Measurements from ENCODE around the gene TBC1D22B.
"Not testable (repeated sequence)": the region's sequence is repeated elsewhere in the genome, so short reads cannot be mapped to it uniquely, and the experiment has no call there.

The TBC1D22B gene

GRCh38 chr6:37338317-37338716 is 80.7 kb downstream of the TBC1D22B start:
- not testable (repeated sequence) for H3K27me3 ChIP-seq (ENCODE audit: control insufficient read depth in 2 of 2, insufficient read depth in 2 of 2, low read length in 2 of 2); H3K4me1 ChIP-seq (ENCODE audit: control insufficient read depth in 2 of 2, insufficient read depth in 2 of 2, low read length in 2 of 2); H3K27ac ChIP-seq (ENCODE audit: low read depth in 2 of 2, low read length in 2 of 2); H3K9ac ChIP-seq (ENCODE audit: low read depth in 1 of 2, low read length in 2 of 2); H3K4me3 ChIP-seq (ENCODE audit: low read length in 2 of 2); H3K9me3 ChIP-seq (ENCODE audit: control insufficient read depth in 2 of 2, low read length in 2 of 2); H3K36me3 ChIP-seq (ENCODE audit: control insufficient read depth in 2 of 2, insufficient read depth in 2 of 2, low read length in 2 of 2)

- Histone ChIP-seq H3K4me3 (ENCODE audit: low read length in 2 of 2) (no peak overlapping the region), H3K27me3 (ENCODE audit: control insufficient read depth in 2 of 2, insufficient read depth in 2 of 2, low read length in 2 of 2) (no peaks in the 10 kb centered on the region), H3K4me1 (ENCODE audit: control insufficient read depth in 2 of 2, insufficient read depth in 2 of 2, low read length in 2 of 2) (no peaks in the 10 kb centered on the region), H3K9ac (ENCODE audit: low read depth in 1 of 2, low read length in 2 of 2) (no peak overlapping the region), H3K36me3 (ENCODE audit: control insufficient read depth in 2 of 2, insufficient read depth in 2 of 2, low read length in 2 of 2) (no peaks in the 10 kb centered on the region), H3K9me3 (ENCODE audit: control insufficient read depth in 2 of 2, low read length in 2 of 2) (no peaks in the 10 kb centered on the region), H3K27ac (ENCODE audit: low read depth in 2 of 2, low read length in 2 of 2) (no peak overlapping the region)
These were observed 81.2 kb downstream of the TBC1D22B start for GRCh38 chr6:37338745-37339255.

- Histone ChIP-seq H3K27me3 (ENCODE audit: control insufficient read depth in 2 of 2, insufficient read depth in 2 of 2, low read length in 2 of 2) (no peaks in the 10 kb centered on the region), H3K4me3 (ENCODE audit: low read length in 2 of 2) (no peak overlapping the region), H3K36me3 (ENCODE audit: control insufficient read depth in 2 of 2, insufficient read depth in 2 of 2, low read length in 2 of 2) (no peaks in the 10 kb centered on the region), H3K4me1 (ENCODE audit: control insufficient read depth in 2 of 2, insufficient read depth in 2 of 2, low read length in 2 of 2) (no peaks in the 10 kb centered on the region), H3K27ac (ENCODE audit: low read depth in 2 of 2, low read length in 2 of 2) (no peak overlapping the region), H3K9ac (ENCODE audit: low read depth in 1 of 2, low read length in 2 of 2) (no peak overlapping the region), H3K9me3 (ENCODE audit: control insufficient read depth in 2 of 2, low read length in 2 of 2) (no peaks in the 10 kb centered on the region)
These were observed 82.4 kb downstream of the TBC1D22B start for GRCh38 chr6:37339741-37340638.

GRCh38 chr6:37340639-37340943 is 83.0 kb downstream of the TBC1D22B start:
- Histone ChIP-seq H3K9me3 (ENCODE audit: control insufficient read depth in 2 of 2, low read length in 2 of 2) (no peaks in the 10 kb centered on the region), H3K27ac (ENCODE audit: low read depth in 2 of 2, low read length in 2 of 2) (no peak overlapping the region), H3K9ac (ENCODE audit: low read depth in 1 of 2, low read length in 2 of 2) (no peak overlapping the region), H3K4me1 (ENCODE audit: control insufficient read depth in 2 of 2, insufficient read depth in 2 of 2, low read length in 2 of 2) (no peaks in the 10 kb centered on the region), H3K27me3 (ENCODE audit: control insufficient read depth in 2 of 2, insufficient read depth in 2 of 2, low read length in 2 of 2) (no peaks in the 10 kb centered on the region), H3K36me3 (ENCODE audit: control insufficient read depth in 2 of 2, insufficient read depth in 2 of 2, low read length in 2 of 2) (no peaks in the 10 kb centered on the region), H3K4me3 (ENCODE audit: low read length in 2 of 2) (no peak overlapping the region)

GRCh38 chr6:37343248-37343647 is 85.7 kb downstream of the TBC1D22B start:
- no peaks in the 10 kb centered on the region for H3K9me3 ChIP-seq (ENCODE audit: control insufficient read depth in 2 of 2, low read length in 2 of 2)
- no peak overlapping the region for H3K27ac ChIP-seq (ENCODE audit: low read depth in 2 of 2, low read length in 2 of 2)
- H3K4me3 ChIP-seq (ENCODE audit: low read length in 2 of 2): no peak overlapping the region
- H3K4me1 ChIP-seq (ENCODE audit: control insufficient read depth in 2 of 2, insufficient read depth in 2 of 2, low read length in 2 of 2): no peaks in the 10 kb centered on the region
- H3K36me3 ChIP-seq (ENCODE audit: control insufficient read depth in 2 of 2, insufficient read depth in 2 of 2, low read length in 2 of 2): no peaks in the 10 kb centered on the region
- H3K9ac ChIP-seq (ENCODE audit: low read depth in 1 of 2, low read length in 2 of 2): no peak overlapping the region
- no peaks in the 10 kb centered on the region for H3K27me3 ChIP-seq (ENCODE audit: control insufficient read depth in 2 of 2, insufficient read depth in 2 of 2, low read length in 2 of 2)

GRCh38 chr6:37344308-37344707 is 86.7 kb downstream of the TBC1D22B start:
- H3K9ac ChIP-seq (ENCODE audit: low read depth in 1 of 2, low read length in 2 of 2): no peak overlapping the region
- H3K4me3 ChIP-seq (ENCODE audit: low read length in 2 of 2): no peak overlapping the region
- H3K4me1 ChIP-seq (ENCODE audit: control insufficient read depth in 2 of 2, insufficient read depth in 2 of 2, low read length in 2 of 2): no peaks in the 10 kb centered on the region
- H3K9me3 ChIP-seq (ENCODE audit: control insufficient read depth in 2 of 2, low read length in 2 of 2): no peaks in the 10 kb centered on the region
- no peaks in the 10 kb centered on the region for H3K27me3 ChIP-seq (ENCODE audit: control insufficient read depth in 2 of 2, insufficient read depth in 2 of 2, low read length in 2 of 2)
- no peak overlapping the region for H3K27ac ChIP-seq (ENCODE audit: low read depth in 2 of 2, low read length in 2 of 2)
- no peaks in the 10 kb centered on the region for H3K36me3 ChIP-seq (ENCODE audit: control insufficient read depth in 2 of 2, insufficient read depth in 2 of 2, low read length in 2 of 2)

- not testable (repeated sequence) for H3K9me3 ChIP-seq (ENCODE audit: control insufficient read depth in 2 of 2, low read length in 2 of 2); H3K36me3 ChIP-seq (ENCODE audit: control insufficient read depth in 2 of 2, insufficient read depth in 2 of 2, low read length in 2 of 2); H3K4me1 ChIP-seq (ENCODE audit: control insufficient read depth in 2 of 2, insufficient read depth in 2 of 2, low read length in 2 of 2); H3K9ac ChIP-seq (ENCODE audit: low read depth in 1 of 2, low read length in 2 of 2); H3K27ac ChIP-seq (ENCODE audit: low read depth in 2 of 2, low read length in 2 of 2); H3K4me3 ChIP-seq (ENCODE audit: low read length in 2 of 2); H3K27me3 ChIP-seq (ENCODE audit: control insufficient read depth in 2 of 2, insufficient read depth in 2 of 2, low read length in 2 of 2)
These were observed 88.2 kb downstream of the TBC1D22B start for GRCh38 chr6:37345804-37346203.

- Histone ChIP-seq H3K4me1 (ENCODE audit: control insufficient read depth in 2 of 2, insufficient read depth in 2 of 2, low read length in 2 of 2) (no peaks in the 10 kb centered on the region), H3K4me3 (ENCODE audit: low read length in 2 of 2) (no peak overlapping the region), H3K36me3 (ENCODE audit: control insufficient read depth in 2 of 2, insufficient read depth in 2 of 2, low read length in 2 of 2) (no peaks in the 10 kb centered on the region), H3K27ac (ENCODE audit: low read depth in 2 of 2, low read length in 2 of 2) (no peak overlapping the region), H3K9ac (ENCODE audit: low read depth in 1 of 2, low read length in 2 of 2) (no peak overlapping the region), H3K27me3 (ENCODE audit: control insufficient read depth in 2 of 2, insufficient read depth in 2 of 2, low read length in 2 of 2) (no peaks in the 10 kb centered on the region), H3K9me3 (ENCODE audit: control insufficient read depth in 2 of 2, low read length in 2 of 2) (no peaks in the 10 kb centered on the region)
These were observed 89.6 kb downstream of the TBC1D22B start for GRCh38 chr6:37347177-37347576.

GRCh38 chr6:37347670-37348111 is 90.1 kb downstream of the TBC1D22B start:
- H3K9me3 ChIP-seq (ENCODE audit: control insufficient read depth in 2 of 2, low read length in 2 of 2): no peaks in the 10 kb centered on the region
- H3K9ac ChIP-seq (ENCODE audit: low read depth in 1 of 2, low read length in 2 of 2): no peak overlapping the region
- H3K27ac ChIP-seq (ENCODE audit: low read depth in 2 of 2, low read length in 2 of 2): no peak overlapping the region
- no peak overlapping the region for H3K4me3 ChIP-seq (ENCODE audit: low read length in 2 of 2)
- no peaks in the 10 kb centered on the region for H3K36me3 ChIP-seq (ENCODE audit: control insufficient read depth in 2 of 2, insufficient read depth in 2 of 2, low read length in 2 of 2)
- no peaks in the 10 kb centered on the region for H3K27me3 ChIP-seq (ENCODE audit: control insufficient read depth in 2 of 2, insufficient read depth in 2 of 2, low read length in 2 of 2)
- no peaks in the 10 kb centered on the region for H3K4me1 ChIP-seq (ENCODE audit: control insufficient read depth in 2 of 2, insufficient read depth in 2 of 2, low read length in 2 of 2)

GRCh38 chr6:37351027-37351426 is 93.5 kb downstream of the TBC1D22B start:
- no peak overlapping the region for H3K9ac ChIP-seq (ENCODE audit: low read depth in 1 of 2, low read length in 2 of 2)
- H3K4me3 ChIP-seq (ENCODE audit: low read length in 2 of 2): no peak overlapping the region
- H3K9me3 ChIP-seq (ENCODE audit: control insufficient read depth in 2 of 2, low read length in 2 of 2): no peaks in the 10 kb centered on the region
- no peaks in the 10 kb centered on the region for H3K27me3 ChIP-seq (ENCODE audit: control insufficient read depth in 2 of 2, insufficient read depth in 2 of 2, low read length in 2 of 2)
- H3K4me1 ChIP-seq (ENCODE audit: control insufficient read depth in 2 of 2, insufficient read depth in 2 of 2, low read length in 2 of 2): peaks cover 4 to 5% of the 10 kb centered on the region in 2 donors
- no peaks in the 10 kb centered on the region for H3K36me3 ChIP-seq (ENCODE audit: control insufficient read depth in 2 of 2, insufficient read depth in 2 of 2, low read length in 2 of 2)
- no peak overlapping the region for H3K27ac ChIP-seq (ENCODE audit: low read depth in 2 of 2, low read length in 2 of 2)

Data from mucosa of rectum (tissue), 2 donors.